IPS-NIHi7 (cell line): ENCODE data around the gene SLC8A1.
A peak's percentile ranks its signal among the peaks of the same experiment; 100 is the strongest.

ENCODE experiments used
- DNase-seq: peaks from one replicate; pipeline ENCODE4 v3.0.0; 2012; ENCODE audit warnings: mixed read lengths; ENCODE audit errors: extremely low spot score

Gene SLC8A1

DNA sequence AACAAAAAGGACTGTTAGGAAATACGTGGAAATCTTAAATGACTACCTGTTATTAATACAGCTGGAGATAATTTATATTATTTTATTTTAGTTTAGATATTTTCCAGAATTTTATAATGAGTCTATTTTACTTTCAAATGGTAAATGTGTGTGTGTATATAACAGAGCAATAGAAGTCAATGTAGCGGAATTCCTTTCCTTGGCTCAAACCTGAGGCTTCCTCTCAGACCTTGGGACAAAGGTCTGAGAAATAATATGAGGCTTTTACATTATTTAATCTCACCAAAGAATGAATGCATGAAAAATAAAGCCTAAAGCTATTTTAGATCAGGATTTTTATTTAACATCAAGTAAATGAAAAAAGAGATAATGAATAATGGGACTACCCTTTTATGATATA is 65.7 kb downstream of the SLC8A1 start:
- no peak for DNase-seq

DNA sequence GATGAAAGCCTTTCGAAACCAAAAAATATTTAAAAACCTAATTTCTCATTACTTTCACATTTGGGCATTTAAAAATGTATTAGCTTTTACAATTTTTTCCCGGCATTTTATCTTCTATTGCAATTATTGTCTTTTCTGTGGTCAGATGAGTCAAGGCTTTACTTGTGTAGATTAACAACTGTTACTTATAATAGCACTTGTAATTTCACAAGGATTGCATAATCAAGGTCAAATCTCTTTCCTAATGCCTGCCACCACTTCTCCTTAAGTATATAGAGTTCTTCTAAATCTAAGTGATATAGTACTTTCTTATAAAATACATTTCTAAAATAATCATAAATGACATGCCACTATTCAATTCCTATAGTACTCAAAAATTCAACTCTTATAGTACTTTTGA is 67.2 kb downstream of the SLC8A1 start:
- DNase-seq: no peak

DNA sequence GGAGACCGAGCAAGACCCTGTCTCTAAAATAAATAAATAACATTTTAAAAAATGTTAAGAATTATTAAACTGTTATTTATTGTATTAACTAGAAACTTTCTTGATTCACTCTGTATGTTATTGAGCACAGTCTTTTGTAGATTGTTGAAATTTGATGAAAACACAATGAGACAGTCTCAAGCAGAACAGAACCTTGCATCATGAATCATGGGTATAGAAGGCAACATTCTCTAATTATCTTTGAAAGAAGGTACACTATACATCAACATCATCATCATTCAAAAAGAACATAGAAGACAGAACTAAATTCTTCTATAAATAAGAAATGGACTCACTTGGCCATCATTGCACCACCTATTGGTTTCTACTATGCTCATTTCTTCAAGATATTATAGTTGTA is 67.7 kb downstream of the SLC8A1 start:
- DNase-seq: no peak

DNA sequence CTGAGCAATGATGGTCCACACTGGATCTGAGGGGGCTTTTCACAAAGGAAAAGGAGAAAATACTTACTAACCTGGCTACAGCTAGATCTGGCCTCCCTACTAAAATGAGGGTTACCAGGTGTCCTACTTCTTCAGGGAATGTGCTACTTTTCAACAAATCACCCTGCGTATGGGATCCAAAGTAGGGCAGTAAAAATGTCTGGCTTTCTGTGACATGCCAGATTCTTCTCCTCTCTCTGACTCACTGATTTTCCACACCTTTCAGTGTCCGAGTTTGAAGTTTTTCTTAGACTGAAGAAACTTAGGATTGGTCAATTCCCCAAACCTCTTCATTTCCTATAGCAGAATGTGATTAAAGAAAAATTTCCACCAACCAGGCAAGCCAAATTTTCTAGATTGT is 71.2 kb downstream of the SLC8A1 start:
- no peak for DNase-seq

DNA sequence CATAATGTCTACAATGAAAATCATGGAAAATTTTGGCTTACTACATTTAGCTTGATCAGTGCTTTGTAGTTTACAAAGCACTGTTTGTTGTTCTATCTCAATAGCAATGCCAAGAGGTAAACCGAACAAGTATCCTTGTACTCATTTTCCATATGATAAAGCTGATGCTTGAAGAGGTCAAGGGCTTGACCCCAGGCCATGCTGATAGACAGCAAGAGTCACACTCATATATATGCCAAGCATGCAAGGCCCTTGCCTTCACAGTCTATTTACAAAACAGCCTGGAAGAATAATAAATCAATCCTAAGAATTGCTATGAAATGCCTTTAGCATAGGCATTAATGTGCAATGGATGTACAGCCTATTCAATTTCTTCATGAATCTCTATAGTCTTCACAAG is 71.8 kb downstream of the SLC8A1 start:
- no peak for DNase-seq

DNA sequence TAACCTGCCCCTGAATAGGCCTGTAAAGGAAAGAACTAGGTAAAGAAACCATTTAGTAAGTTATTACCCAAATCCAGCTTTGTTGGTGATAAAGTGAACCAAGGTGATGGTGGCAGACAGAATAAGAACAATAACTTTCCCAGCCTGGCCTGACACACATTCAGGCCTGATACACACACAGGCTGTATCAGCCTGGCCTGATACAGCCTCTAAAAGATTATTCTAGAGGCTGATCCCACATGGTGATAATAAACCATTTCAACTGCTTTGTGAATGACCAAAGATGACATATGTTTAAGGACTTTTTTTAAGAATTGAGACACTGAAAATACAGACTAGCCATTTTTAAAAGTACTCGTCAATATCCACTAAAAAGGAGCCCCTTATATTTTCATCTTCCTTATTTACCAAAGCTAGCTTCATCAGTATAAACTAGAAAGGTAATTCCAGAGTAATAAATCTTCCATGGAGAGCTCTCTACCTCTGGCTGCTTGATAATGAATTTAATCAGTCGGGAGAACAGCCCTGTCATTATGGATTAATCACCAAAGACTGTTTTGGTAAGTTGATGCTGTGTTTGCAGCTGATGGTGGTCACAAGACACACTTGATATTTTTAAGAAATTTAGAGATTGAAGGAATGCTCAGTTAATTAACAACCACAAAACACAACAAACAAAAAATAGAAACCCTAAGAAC is 77.2 kb downstream of the SLC8A1 start:
- no peak for DNase-seq

DNA sequence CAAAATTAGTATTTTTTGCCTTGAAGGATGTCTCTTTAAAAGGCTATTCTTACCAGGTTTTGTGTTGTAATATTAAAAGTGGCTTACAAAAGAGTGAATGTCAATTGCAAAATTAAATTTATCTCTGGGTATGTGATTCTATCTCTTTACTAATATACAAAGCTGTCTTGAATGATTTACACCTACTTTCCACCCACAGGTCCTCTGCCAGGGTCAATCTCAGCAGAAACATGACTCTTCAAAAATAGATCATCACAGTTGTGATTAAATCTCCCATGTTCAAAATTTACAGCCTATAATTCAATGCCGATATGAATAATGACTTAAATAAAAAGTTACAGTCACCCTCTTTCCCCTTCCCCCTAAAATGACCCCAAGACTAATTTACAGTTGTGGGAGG is 78.8 kb downstream of the SLC8A1 start:
- no peak for DNase-seq

DNA sequence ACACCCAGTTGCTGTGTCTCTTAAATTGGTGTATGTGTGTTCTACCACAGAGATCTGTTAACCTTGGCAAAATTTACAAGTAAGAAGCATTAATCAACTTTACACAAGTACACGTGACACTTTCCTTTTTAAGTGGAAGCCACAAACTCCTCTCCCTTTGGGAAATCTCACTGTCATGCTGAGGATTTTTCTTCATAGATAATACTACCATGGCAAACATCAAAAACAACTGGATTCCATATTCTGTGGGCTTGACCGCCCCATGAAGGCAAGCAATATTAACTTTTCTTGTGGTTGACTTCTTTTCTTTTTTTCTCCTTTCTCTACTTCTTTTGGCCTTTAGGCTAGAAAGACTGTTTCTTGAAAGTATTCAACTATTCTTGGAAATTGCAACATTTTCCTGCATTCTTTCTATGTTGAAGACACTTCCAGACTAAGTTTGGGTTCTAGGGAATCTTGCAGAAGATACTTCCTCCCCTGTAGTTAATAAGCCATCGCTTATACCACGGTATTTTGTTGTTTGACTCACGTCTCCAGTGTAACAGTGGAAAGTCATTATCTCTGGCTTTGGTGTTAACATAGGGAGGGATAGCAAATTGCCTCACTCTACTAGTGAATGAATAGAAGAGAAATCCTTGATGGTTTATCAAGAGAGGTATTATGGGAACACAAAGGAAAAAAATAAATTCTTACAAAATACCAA is 79.5 kb downstream of the SLC8A1 start:
- DNase-seq: no peak

DNA sequence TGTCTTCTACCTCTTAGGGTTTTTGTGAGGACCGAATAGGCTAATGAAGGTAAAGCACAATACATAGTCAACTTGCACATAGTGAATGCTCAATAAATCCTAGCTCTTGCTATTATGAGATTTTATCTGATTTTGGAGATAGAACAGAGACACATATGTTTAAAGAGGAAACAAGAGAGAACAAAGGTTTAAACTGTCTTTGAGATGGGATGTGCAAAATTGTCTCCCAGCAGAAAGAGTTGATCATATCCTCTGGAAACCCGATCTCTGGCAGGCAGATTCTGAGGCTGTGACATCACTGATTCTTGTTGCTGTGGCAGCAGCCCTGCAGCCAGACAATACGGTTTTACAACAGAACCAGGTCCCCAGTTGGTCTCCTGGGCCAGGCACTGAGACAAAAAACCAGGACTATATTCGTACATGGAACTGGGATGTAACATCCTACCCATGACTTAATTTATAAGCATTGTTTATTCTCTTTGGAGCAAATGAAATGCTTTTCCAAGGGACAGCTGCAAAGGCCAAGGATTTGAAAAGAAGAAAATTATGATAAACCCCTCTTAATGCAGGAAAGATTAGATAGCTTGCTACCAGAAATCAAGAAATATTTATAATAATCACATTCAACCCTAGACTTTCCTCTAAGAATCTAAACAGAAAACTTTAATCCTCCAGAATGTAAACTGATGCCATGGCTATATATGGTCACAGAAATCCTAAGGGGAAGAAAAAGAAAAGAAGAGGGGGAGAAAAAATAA is 80.2 kb downstream of the SLC8A1 start:
- peak; percentile 46 for DNase-seq

DNA sequence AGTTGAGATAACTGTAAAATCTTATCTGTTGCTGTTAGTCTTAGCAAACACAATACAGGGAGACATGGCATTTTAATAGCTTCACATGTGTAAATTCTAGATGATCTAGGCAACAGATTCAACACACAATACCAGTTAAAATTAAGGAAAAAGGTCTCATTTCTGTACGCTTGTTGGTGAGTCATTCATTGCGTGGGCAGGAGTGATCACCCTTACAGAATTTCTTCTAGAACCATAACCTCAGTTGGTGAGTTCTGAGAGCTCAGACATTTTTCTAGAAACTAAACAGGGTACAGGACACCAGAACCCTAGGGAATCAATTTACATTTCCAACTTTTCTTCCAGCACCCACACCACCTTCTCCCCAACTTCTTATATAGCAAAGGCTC is 81.9 kb downstream of the SLC8A1 start:
- no peak for DNase-seq

DNA sequence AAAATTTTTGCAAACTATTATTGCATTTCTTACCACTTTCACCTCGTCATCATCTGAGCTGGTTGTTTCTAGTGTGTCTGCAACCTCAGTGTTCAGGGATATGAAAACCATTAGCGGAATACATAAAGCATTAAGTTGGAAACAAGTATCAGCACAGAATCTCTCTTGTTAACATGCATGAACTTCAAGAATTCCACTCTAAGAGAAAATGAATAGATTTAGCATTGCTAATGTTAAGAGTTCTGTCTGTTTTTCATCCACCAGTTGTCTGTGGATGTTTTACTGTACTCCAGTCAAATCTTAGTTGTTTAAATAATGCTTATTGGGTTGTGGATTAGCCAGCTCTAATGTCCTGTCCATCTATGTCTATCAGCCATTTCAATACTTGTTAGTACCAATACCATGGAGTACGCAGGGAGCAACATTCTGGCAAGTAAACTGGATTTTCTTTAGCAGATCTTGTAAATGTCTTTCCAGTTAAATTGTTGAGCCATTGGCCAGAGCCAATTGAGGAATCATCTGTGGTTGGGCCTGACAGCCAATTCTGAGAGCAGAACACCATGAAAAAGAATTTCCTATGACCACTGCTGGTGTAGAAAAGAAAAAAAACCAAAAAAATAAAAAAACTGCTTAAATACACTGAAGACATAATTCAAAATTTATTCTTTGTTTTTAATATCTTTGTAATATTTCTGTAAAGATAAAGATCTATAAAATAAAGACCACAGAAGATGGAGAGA is 82.5 kb downstream of the SLC8A1 start:
- DNase-seq: no peak

DNA sequence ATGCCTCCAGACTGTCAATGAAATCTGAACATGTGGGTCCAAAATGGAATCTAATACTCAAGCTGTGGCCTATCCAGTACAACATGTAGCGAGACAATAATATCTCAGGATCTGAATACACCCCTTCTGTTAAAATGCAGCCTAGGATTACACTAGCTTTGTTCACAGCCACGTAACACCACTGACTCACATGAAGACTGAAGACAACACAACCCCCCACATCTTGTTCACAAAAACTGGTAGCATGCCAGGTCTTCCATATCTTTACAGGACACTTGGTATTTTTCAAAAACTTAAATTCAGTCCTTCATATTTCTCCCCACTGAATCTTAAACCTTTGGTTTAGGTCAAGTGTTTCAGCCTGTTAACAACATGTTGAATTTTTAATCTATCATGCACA is 84.2 kb downstream of the SLC8A1 start:
- DNase-seq: no peak

DNA sequence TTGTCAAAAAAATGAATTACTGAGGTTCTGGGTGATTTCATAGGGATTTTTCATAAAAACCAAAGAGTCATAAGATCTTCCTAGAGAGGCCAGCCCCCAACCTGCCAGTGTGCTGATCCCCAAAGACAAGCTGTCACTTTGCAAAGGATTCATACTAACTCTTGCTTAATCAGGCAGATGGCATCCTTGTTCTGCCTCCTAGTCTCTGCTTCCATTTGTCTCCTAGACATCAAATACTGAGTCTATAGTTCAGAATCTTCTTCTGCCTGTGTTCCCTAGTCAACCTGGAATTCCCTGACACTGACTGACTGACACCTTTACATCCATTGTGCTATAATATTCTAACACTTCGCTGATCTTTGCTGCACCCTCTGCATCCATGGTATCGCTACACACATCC is 84.9 kb downstream of the SLC8A1 start:
- no peak for DNase-seq

DNA sequence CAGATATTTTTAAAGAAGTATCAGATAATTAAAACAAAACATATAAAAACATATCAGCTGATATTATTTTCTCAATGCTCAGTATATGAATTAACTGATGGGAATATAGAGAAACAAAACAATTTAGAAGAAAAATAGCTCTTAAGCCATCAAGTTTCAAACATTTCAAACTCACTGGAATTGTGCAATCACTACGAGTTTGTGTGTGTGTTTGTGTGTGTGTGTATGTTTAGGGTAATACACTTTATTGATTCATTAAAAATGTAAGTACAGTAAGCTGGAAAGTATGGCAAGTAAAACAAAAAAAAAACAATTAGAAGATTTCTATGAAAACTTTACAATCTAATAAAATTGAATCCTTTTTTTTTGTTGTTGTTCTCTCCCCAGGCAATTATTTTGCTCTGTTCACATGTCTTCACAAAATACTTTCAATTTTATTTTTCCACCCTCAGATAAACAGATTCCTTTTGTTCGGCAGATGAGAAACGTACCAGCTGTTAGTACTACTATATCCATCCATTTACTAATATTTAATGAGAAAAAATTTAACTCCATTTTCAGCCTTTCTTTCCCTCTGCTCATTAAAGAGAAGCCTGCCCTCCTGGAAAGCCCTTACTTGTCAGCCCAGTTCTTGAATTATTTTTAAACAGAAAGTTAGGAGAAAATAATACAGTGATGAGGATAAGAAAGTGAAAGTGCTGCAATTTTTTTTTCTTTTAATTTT is 87.6 kb downstream of the SLC8A1 start:
- no peak for DNase-seq

DNA sequence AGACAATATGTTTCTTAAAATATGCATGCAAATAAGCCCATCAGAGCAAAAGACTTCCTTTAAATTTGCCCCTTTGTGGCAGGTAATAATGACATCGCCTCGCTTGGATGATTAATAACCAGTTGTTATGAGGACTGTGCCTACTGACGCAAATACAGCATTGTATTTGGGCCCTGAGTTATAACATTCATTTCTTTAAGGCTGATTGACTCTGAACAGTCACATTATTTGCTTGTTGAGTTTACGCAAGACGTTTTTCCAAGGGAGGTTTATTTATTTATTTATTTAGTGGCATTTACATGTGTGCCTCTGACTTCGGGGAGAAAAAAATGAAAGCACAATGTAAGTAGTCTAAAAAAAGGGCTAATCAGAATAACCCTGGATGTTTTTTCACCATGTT is 88.3 kb downstream of the SLC8A1 start:
- DNase-seq: no peak

DNA sequence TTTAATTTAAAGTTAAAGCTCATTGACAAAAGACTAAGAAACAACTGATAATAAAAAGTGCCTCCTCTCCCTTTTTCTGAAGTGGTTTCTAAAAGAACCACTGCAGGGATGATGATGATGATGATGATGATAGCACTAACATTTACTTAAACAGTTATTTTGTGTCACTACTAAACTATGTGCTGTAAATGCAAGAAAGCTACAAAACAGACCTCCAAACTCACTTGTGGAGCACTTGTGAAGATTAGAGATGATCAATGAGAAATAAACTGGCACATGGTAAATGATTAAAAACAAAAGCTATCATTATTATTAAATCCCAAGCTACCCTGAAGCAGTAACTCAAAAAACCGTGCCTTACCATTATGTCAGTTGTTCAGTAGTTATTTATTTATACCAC is 88.7 kb downstream of the SLC8A1 start:
- DNase-seq: no peak

DNA sequence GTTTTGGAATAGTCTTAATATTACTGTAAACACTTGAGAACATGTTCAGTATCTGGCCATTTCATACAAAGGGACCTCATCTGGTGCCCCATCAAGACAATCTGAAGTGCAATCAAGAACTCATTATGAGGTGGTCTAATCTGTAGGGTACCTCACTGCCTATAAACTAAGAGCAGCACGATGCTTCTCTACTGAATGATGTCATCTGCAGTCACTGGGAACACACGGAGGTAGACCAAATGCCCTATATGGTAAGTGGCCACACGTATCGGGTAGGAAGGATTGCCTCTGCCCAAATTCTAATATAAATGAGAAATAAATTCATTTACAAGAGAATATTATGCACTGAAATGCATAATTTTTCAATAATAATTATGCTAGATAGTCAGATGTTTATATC is 90.4 kb downstream of the SLC8A1 start:
- no peak for DNase-seq

DNA sequence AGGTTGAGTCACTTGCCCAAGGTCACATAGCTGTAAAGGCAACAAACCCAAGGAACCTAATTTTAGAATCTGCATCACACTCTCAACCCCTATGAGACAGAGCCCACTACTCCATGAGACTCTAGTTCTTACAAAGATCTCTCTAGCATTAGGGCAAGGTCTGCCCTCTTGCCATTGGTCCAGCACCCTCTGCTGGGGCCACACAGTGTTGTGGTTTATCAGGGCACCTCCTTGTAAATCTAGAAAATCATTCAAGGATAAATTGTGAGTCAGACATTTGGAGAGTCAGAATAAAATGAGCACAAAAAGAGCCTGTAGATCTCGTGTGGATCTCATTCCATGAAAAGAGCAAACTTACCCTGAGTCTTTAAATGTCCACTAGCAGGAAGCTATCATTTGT is 91.2 kb downstream of the SLC8A1 start:
- DNase-seq: no peak

DNA sequence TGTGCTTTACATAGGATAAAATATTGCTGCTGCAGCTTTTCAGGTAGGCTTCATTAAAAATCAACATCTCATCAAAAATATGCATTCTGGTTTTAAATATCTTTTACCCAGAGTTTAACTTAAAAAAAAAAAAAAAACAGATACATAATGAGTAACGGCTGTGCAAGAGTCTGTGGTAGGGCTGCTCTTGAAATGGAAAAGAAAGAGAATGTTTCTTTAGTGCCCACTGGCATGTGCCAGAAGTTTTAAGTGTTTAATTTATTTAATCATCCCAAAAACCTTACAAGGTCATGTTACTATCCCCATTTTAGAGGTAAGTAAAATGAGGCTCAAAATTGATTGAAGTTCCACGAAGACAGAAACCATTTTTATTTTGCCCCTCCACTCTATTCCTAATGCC is 92.1 kb downstream of the SLC8A1 start:
- no peak for DNase-seq

DNA sequence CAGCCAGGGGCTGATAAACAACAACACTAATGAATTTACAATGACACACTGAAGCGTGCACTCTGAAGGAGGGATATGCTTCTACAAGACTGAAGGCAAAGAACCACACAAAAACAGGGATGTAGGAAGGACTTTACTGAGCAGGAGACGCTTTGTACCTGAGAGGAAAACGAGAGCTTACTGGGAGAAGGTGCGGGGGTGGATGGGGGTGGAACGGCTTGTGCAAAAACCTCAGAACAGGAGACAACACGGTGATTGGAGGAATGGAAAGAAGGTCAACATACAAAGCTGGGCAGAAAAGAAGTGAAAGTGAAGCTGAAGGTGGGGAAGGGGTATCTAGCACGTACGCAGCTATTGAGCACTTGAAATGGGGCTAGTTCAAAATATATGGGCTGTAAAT is 93.1 kb downstream of the SLC8A1 start:
- DNase-seq: no peak

DNA sequence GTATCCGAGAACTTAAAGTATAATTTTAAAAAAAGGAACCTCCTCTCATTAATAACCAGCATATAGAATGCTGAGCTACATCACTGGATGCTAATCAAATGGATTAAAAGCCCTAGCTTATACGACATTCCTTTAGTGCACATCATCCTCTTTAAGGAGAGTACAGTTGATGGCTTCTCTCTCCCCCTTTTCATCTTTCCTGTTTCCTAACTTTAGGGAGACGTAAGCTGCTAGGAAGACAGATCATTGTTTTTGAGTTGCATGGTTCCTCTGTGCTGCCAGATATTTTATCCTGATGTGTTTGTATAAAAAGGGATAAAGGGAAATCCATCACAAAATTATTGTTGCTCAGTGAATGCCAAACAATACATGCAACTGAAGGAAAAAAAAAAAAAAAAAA is 94.2 kb downstream of the SLC8A1 start:
- no peak for DNase-seq

DNA sequence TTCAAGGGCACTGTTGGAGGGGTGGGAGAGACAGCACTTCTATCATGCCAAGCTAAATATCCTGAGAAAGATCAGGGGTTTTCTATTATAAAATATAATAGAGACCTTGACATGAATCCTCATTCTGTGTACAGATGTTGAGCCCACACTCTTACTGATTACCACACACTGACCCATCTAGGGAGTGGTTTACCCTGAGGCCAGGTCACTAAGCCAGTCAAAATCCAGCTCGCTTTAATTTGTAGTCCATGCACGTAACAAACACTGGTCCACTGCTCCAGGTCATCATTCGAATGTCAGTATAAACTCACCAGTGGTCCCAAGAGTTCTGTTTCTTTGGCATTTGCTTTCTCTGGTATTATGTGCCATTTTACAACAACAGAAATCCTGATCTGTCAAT is 96.4 kb downstream of the SLC8A1 start:
- DNase-seq: no peak
